ENCODE measurements around the gene LRP2.

The LRP2 gene

GRCh38 chr2:169237286-169237685, 125.0 kb downstream of the LRP2 start:
- DNase-seq (ENCODE audit: low read depth): no peak
- no peak overlapping the region for H3K4me3 ChIP-seq (ENCODE audit: low read length)
- TF ChIP-seq CTCF (conservative IDR thresholded peaks at IDR 0.05; ENCODE audit: low read length): no peak

DNA sequence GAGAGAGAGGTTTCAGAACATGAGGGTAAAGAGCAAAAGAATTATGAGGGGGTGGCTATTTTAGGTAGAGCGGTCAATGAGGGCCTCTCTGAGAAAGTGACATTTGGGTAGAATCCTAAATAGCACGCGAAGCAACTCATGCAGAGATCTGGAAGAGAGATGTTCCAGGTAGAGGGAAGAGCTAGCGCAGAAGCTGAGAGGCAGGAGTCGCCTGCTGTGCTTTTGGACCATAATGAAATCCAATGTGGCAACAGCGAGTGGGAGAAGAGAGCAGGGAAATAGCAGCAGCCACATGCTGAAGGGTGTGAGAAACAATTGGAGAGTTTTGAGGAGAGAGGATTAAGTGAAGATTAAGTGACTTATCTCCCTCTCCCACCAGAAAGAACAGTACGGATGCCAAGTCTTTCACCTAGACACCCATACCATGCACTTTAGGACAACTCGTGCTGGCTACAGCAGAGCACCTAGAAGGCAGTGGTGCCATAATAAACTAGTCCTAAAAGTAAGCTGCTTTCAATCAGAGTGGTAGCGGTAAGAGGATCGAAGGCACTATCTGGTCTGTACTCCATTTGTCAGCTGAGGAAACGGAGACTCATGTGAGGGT, 129.7 kb downstream of the LRP2 start:
- TF ChIP-seq CTCF (conservative IDR thresholded peaks at IDR 0.05; ENCODE audit: low read length): no peak

GRCh38 chr2:169230204-169230603, 132.1 kb downstream of the LRP2 start:
- no peak for DNase-seq (ENCODE audit: low read depth)
- H3K4me3 ChIP-seq (ENCODE audit: low read length): no peak overlapping the region
- TF ChIP-seq CTCF (conservative IDR thresholded peaks at IDR 0.05; ENCODE audit: low read length): no peak

More for the DNA sequence above, 129.7 kb downstream of the LRP2 start:
- DNase-seq (ENCODE audit: low read depth): no peak
- H3K4me3 ChIP-seq (ENCODE audit: low read length): no peak overlapping the region

- no peak overlapping the region for H3K4me3 ChIP-seq (ENCODE audit: low read length)
- no peak for TF ChIP-seq CTCF (conservative IDR thresholded peaks at IDR 0.05; ENCODE audit: low read length)
- no peak for DNase-seq (ENCODE audit: low read depth)
These were observed 132.7 kb downstream of the LRP2 start for GRCh38 chr2:169229590-169229989.

DNA sequence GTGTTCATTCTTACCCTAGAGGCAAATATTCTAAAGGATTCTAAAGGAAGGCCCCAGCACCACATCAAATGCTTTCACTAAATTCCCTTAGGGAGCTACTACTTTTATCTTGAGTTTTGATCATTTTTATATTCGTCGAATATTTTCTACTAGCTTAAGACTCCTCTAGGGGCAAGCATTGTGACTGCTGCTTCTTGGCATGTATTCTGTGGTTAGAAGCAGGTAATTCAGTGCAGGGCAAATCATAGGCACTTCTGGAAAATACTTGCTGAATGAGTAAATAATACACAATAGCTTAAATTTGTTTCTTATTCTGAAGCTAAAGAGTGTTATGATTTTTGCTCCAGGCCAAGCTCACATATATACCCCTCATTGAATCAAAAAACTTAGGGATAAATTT, 136.4 kb downstream of the LRP2 start:
- H3K4me3 ChIP-seq (ENCODE audit: low read length): no peak overlapping the region
- no peak for DNase-seq (ENCODE audit: low read depth)
- TF ChIP-seq CTCF (conservative IDR thresholded peaks at IDR 0.05; ENCODE audit: low read length): no peak

- no peak for DNase-seq (ENCODE audit: low read depth)
- TF ChIP-seq CTCF (conservative IDR thresholded peaks at IDR 0.05; ENCODE audit: low read length): no peak
- H3K4me3 ChIP-seq (ENCODE audit: low read length): no peak overlapping the region
These were observed 137.0 kb downstream of the LRP2 start for GRCh38 chr2:169225233-169225750.

DNA sequence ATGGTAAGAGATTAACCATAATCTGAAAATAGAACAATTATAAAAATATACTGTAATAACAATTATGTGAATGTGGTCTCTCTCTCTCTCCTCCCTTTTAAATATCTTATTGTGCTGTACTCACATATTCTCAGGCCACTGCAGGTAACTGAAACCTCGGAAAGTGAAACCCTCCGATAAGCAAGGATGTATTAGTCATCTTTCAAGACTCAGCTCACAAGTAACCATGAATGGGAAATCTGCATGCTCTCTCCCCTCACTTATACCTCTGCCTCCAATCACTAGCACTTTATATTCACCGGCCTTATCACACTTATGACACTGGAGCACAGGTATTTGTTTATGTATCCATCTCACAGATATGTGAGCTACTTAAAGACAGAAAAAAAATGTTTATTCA, 139.7 kb downstream of the LRP2 start:
- DNase-seq (ENCODE audit: low read depth): no peak

More for the DNA sequence above, 139.7 kb downstream of the LRP2 start:
- TF ChIP-seq CTCF (conservative IDR thresholded peaks at IDR 0.05; ENCODE audit: low read length): no peak
- no peak overlapping the region for H3K4me3 ChIP-seq (ENCODE audit: low read length)

Measured in AG10803 (cell line).